Omental fat pad (tissue), 4 donors: ENCODE data around the gene DOCK9. TPM values are rescaled to one million over a fixed set of nuclear protein-coding genes. Genes with fewer than 3 reads are reported as not detected.

ENCODE experiments used
- ATAC-seq: fragments of 150-250 bp; one replicate; pipeline ENCODE4 v1.9.1; 2016; ENCODE audit warnings: mild to moderate bottlenecking, moderate library complexity; ENCODE audit not compliant: low FRiP score
- DNase-seq: peaks from one replicate; pipeline ENCODE4 v3.0.0-alpha.2; 2019; ENCODE audit warnings: low spot score
- total RNA-seq, 4 donors: library from RNA; depleted of rRNA; stranded (reverse); fragments of >200 nt; gene quantifications; one replicate each; pipeline ENCODE4 v1.1.0, GENCODE V29; 2016
- TF ChIP-seq, protein P1 (sequence below), 3 donors: fragments of 450-650 bp; IDR thresholded peaks; one replicate each; pipeline ENCODE4 v1.5.1; 2016 to 2017; ENCODE audit warnings: antibody characterized with exemption in 3 of 3, mild to moderate bottlenecking in 3 of 3, moderate library complexity in 2 of 3

The DOCK9 gene
- total RNA-seq, 4 donors from 2014 or later: 94.4 to 364 (median 145) TPM

DNA sequence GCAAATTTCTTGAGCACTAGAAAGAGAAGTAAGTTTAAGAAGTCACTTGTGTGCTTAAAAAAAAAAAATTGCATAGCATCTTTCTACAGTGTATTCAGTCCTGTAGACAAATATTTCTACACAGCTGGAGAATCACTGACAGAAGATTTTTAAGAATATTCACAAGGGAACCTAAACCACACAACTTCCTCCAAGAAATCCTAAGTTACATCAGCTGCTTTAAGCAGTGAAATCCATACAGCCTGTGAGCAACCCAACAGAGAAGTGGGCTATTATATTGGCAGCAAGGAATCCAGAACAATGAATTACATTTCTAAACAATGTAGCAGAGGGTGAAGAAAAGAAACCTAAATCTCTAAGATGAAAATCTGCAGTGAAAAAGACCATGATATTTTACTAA lies 1.5 kb downstream of the DOCK9 start:
- TF ChIP-seq, protein P1, sequence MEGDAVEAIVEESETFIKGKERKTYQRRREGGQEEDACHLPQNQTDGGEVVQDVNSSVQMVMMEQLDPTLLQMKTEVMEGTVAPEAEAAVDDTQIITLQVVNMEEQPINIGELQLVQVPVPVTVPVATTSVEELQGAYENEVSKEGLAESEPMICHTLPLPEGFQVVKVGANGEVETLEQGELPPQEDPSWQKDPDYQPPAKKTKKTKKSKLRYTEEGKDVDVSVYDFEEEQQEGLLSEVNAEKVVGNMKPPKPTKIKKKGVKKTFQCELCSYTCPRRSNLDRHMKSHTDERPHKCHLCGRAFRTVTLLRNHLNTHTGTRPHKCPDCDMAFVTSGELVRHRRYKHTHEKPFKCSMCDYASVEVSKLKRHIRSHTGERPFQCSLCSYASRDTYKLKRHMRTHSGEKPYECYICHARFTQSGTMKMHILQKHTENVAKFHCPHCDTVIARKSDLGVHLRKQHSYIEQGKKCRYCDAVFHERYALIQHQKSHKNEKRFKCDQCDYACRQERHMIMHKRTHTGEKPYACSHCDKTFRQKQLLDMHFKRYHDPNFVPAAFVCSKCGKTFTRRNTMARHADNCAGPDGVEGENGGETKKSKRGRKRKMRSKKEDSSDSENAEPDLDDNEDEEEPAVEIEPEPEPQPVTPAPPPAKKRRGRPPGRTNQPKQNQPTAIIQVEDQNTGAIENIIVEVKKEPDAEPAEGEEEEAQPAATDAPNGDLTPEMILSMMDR (IDR thresholded peaks at IDR 0.05): no peak
- ATAC-seq (no peak), DNase-seq (no peak)

DNA sequence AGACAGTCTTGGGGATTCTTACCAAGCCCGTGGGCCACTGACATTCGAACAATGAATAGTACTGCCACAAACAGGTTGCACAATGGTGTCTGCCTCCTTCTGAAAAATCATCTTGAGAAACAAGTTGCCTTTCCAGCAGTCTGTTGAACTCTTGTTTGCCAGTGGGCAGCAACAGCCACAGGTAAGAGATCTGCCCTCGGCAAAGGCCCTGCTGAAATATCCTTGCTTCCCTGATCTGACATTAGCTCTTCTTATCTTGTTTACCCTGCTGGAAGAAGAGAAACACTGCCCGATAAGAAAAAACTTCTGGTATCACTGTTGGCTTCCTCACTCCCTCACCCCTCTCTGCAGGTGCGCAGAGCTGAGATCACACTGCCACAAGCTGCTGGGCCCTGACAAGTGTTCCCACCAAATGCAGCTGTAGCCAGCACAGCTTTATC lies 2.0 kb downstream of the DOCK9 start:
- TF ChIP-seq, protein P1 (IDR thresholded peaks at IDR 0.05): no peak
- no peak for DNase-seq
- no peak for ATAC-seq

DNA sequence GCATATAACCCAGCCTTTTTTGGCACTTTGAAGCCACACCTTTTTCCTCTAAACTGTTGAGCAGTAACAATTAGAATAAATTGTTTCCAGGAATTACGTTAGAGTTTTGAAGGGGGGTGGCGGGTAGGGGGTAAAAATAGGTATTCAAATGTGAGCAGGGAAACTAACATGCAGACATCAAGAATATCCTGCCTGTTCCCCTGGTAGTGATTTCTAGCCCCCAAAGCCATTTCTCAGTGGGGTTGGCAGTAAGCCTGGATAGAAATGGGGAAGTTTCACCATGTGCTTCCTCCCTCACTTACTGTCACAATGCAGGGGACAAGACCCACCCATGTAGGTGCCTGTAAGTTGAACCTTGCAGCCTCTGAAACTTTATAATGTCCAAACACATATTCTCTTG lies 3.8 kb downstream of the DOCK9 start:
- ATAC-seq (no peak), DNase-seq (no peak)
- TF ChIP-seq, protein P1 (IDR thresholded peaks at IDR 0.05): no peak

DNA sequence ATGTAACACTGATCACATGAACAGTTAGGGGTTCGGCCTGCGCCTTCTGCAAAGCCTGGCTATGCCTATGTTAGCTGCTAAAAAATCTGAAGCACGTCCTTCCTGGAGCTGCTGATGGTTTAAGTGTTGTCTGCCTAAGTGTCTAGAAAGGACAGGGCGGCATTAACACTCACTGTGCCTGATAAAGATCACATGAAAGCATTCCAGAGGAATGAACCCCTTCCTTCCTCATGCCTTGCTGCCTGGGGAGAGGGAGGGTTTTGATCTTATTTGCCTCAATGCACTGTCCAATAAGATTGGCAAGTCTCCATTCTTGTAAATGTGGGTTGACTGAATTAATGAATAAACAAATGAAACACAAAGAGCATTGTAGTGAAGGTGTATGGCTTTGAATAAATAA lies 5.2 kb downstream of the DOCK9 start:
- no peak for ATAC-seq
- TF ChIP-seq, protein P1 (IDR thresholded peaks at IDR 0.05): no peak
- no peak for DNase-seq

DNA sequence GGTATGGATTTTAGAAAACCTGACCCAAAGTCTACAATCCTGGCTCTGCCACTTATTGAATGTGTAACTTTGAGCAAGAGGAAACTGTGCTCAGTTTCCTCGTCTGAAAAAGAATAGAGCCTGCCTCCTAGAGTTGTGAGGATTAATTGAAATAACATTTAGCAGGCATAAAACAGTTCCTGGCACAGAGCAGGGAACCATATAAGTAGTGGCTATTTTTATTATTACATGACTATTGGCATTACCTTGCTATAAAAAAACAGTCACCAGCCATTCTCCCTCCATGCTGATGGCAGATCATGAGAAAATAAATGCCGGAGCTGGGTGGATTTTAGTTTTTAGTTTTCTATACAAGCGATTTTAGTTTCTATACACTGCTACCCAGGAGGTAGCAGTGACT lies 5.8 kb downstream of the DOCK9 start:
- ATAC-seq (no peak), DNase-seq (no peak)
- TF ChIP-seq, protein P1 (IDR thresholded peaks at IDR 0.05): no peak

DNA sequence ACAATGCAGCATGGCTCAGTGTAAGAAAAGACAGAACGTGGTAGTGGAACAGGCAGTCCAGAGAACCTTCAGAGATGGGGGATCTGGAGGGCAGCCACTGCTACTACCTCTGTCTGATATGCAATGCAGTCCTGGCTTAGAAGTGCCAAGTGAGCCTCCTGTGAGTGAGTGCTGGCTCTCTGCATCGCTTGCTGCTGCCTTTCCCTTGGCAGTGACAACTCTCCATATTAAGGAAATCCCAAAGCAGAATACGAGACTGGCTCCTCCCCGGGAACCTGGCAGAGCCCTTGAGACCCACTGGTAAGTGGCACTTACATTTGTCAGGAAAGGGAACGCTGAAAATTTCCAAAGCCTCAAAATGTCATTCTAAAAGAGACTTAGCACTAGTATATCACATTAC lies 7.5 kb downstream of the DOCK9 start:
- DNase-seq (no peak), ATAC-seq (peak; percentile 36)
- TF ChIP-seq, protein P1 (IDR thresholded peaks at IDR 0.05): no peak

DNA sequence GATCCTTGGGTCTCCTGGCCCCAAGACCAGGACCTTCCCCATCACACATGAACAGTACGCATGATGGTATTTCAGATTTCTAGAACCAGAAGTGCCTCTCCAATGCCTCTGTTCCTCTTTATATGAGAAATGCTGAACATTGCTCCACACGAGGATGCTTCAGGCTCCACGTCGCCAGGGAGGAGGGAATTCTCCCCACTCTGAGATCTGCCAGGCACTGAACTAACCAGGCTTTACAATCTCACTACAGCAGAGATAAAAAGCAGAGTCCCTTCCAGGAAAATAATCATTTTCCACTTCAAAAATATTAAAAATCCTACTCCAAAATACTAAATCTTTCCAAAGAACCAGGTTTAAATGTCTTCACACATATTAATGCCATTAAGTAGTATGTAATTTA lies 10.4 kb downstream of the DOCK9 start:
- no peak for DNase-seq
- TF ChIP-seq, protein P1 (IDR thresholded peaks at IDR 0.05): no peak
- ATAC-seq: peak; percentile 50
